Measurements from ENCODE around the gene CDK3. TPM values are rescaled to one million over a fixed set of nuclear protein-coding genes. Genes with fewer than 3 reads are reported as not detected.

Gene CDK3
- total RNA-seq, 2 experiments from 2014 or later: 4.9 to 5.5 TPM

- no peak overlapping the region for H3K27ac Mint-ChIP-seq
- DNase-seq: no peak
- H3K4me3 Mint-ChIP-seq: no peak overlapping the region
- H3K27me3 Mint-ChIP-seq: no peaks in the 10 kb centered on the region
- H3K4me1 Mint-ChIP-seq: no peaks in the 10 kb centered on the region
- peaks cover 2% of the 10 kb centered on the region for H3K36me3 Mint-ChIP-seq
- H3K9me3 Mint-ChIP-seq: no peaks in the 10 kb centered on the region
Observed at GRCh38 chr17:76004750-76005262, 4.2 kb downstream of the CDK3 start.

- H3K27ac Mint-ChIP-seq: no peak overlapping the region
- H3K4me3 Mint-ChIP-seq: no peak overlapping the region
- DNase-seq: peak; percentile 73
- H3K27me3 Mint-ChIP-seq: no peaks in the 10 kb centered on the region
- peaks cover 2% of the 10 kb centered on the region for H3K36me3 Mint-ChIP-seq
- no peaks in the 10 kb centered on the region for H3K9me3 Mint-ChIP-seq
- no peaks in the 10 kb centered on the region for H3K4me1 Mint-ChIP-seq
Observed at GRCh38 chr17:76005263-76006149, 4.9 kb downstream of the CDK3 start.

GRCh38 chr17:76007131-76007849, 6.6 kb downstream of the CDK3 start:
- no peak for DNase-seq
- peaks cover 2% of the 10 kb centered on the region for H3K36me3 Mint-ChIP-seq
- no peaks in the 10 kb centered on the region for H3K27me3 Mint-ChIP-seq
- H3K9me3 Mint-ChIP-seq: no peaks in the 10 kb centered on the region
- H3K4me1 Mint-ChIP-seq: no peaks in the 10 kb centered on the region
- no peak overlapping the region for H3K27ac Mint-ChIP-seq
- H3K4me3 Mint-ChIP-seq: no peak overlapping the region

GRCh38 chr17:76007850-76008165, 7.2 kb downstream of the CDK3 start:
- no peaks in the 10 kb centered on the region for H3K27me3 Mint-ChIP-seq
- no peaks in the 10 kb centered on the region for H3K9me3 Mint-ChIP-seq
- H3K4me3 Mint-ChIP-seq: no peak overlapping the region
- H3K27ac Mint-ChIP-seq: no peak overlapping the region
- peaks cover 2% of the 10 kb centered on the region for H3K36me3 Mint-ChIP-seq
- no peaks in the 10 kb centered on the region for H3K4me1 Mint-ChIP-seq
- DNase-seq: no peak

GRCh38 chr17:76008208-76008607, 7.6 kb downstream of the CDK3 start:
- Mint-ChIP-seq H3K4me1 (no peaks in the 10 kb centered on the region), H3K27me3 (no peaks in the 10 kb centered on the region), H3K9me3 (no peaks in the 10 kb centered on the region), H3K36me3 (peaks cover 2% of the 10 kb centered on the region), H3K4me3 (no peak overlapping the region), H3K27ac (no peak overlapping the region)
- no peak for DNase-seq

GRCh38 chr17:76008630-76009425, 8.2 kb downstream of the CDK3 start:
- no peaks in the 10 kb centered on the region for H3K9me3 Mint-ChIP-seq
- no peak for DNase-seq
- H3K4me1 Mint-ChIP-seq: peaks cover under 1% of the 10 kb centered on the region
- no peak overlapping the region for H3K4me3 Mint-ChIP-seq
- H3K27ac Mint-ChIP-seq: no peak overlapping the region
- no peaks in the 10 kb centered on the region for H3K27me3 Mint-ChIP-seq
- peaks cover 2% of the 10 kb centered on the region for H3K36me3 Mint-ChIP-seq

GRCh38 chr17:76009447-76009846, 8.8 kb downstream of the CDK3 start:
- Mint-ChIP-seq H3K4me3 (no peak overlapping the region), H3K27me3 (no peaks in the 10 kb centered on the region), H3K36me3 (peaks cover 2% of the 10 kb centered on the region), H3K27ac (no peak overlapping the region), H3K4me1 (peaks cover 5% of the 10 kb centered on the region), H3K9me3 (no peaks in the 10 kb centered on the region)
- DNase-seq: no peak

GRCh38 chr17:76009969-76010661, 9.5 kb downstream of the CDK3 start:
- H3K27ac Mint-ChIP-seq: no peak overlapping the region
- H3K4me1 Mint-ChIP-seq: peaks cover 5% of the 10 kb centered on the region
- H3K4me3 Mint-ChIP-seq: no peak overlapping the region
- no peaks in the 10 kb centered on the region for H3K9me3 Mint-ChIP-seq
- H3K36me3 Mint-ChIP-seq: peaks cover 2% of the 10 kb centered on the region
- DNase-seq: no peak
- no peaks in the 10 kb centered on the region for H3K27me3 Mint-ChIP-seq

- Mint-ChIP-seq H3K9me3 (no peaks in the 10 kb centered on the region), H3K27ac (no peak overlapping the region), H3K4me1 (peaks cover 5% of the 10 kb centered on the region), H3K4me3 (no peak overlapping the region), H3K27me3 (no peaks in the 10 kb centered on the region), H3K36me3 (peaks cover 2% of the 10 kb centered on the region)
- no peak for DNase-seq
Observed at GRCh38 chr17:76011951-76012350, 11.3 kb downstream of the CDK3 start.

GRCh38 chr17:76013377-76013932, 12.8 kb downstream of the CDK3 start:
- H3K9me3 Mint-ChIP-seq: no peaks in the 10 kb centered on the region

GRCh38 chr17:76014100-76014924, 13.7 kb downstream of the CDK3 start:
- Mint-ChIP-seq H3K4me1 (peaks cover 5% of the 10 kb centered on the region), H3K27me3 (no peaks in the 10 kb centered on the region), H3K9me3 (no peaks in the 10 kb centered on the region), H3K4me3 (peak overlapping the region; percentile 37), H3K27ac (no peak overlapping the region), H3K36me3 (peaks cover 2% of the 10 kb centered on the region)
- peak; percentile 79 for DNase-seq

More at GRCh38 chr17:76013377-76013932, 12.8 kb downstream of the CDK3 start:
- no peak for DNase-seq
- H3K27ac Mint-ChIP-seq: no peak overlapping the region
- no peak overlapping the region for H3K4me3 Mint-ChIP-seq
- H3K27me3 Mint-ChIP-seq: no peaks in the 10 kb centered on the region
- peaks cover 5% of the 10 kb centered on the region for H3K4me1 Mint-ChIP-seq
- H3K36me3 Mint-ChIP-seq: peaks cover 2% of the 10 kb centered on the region

- Mint-ChIP-seq H3K27me3 (no peaks in the 10 kb centered on the region), H3K9me3 (no peaks in the 10 kb centered on the region), H3K4me3 (no peak overlapping the region), H3K36me3 (no peaks in the 10 kb centered on the region), H3K27ac (no peak overlapping the region), H3K4me1 (peaks cover 5% of the 10 kb centered on the region)
- no peak for DNase-seq
Observed at GRCh38 chr17:76014925-76015261, 14.2 kb downstream of the CDK3 start.

GRCh38 chr17:76017481-76018339, 17.1 kb downstream of the CDK3 start:
- Mint-ChIP-seq H3K9me3 (no peaks in the 10 kb centered on the region), H3K36me3 (no peaks in the 10 kb centered on the region), H3K27ac (peak overlapping the region; percentile 20), H3K4me3 (no peak overlapping the region), H3K27me3 (no peaks in the 10 kb centered on the region), H3K4me1 (peaks cover 5% of the 10 kb centered on the region)
- DNase-seq: no peak

Data from activated naive CD8-positive, alpha-beta T cell treated with anti-CD3 and anti-CD28 coated beads for 36 hours (primary cell).